GM23338 (cell line): Measurements from ENCODE around the gene PLXND1. TPM values are rescaled to one million over a fixed set of nuclear protein-coding genes. Genes with fewer than 3 reads are reported as not detected.

Experiments used
- ATAC-seq: fragments of 200-7000 bp; cut with Tn5 transposase; 3 replicates; pipeline ENCODE4 v1.9.1; 2020
- DNase-seq: peaks from one replicate; pipeline ENCODE4 v3.0.0-alpha.2; 2015; ENCODE audit warnings: low spot score
- H2AFZ ChIP-seq: fragments of 200-600 bp; sonication (generic); 2 replicates; pipeline ENCODE4 v1.8.0; 2016; ENCODE audit warnings: antibody characterized with exemption, mild to moderate bottlenecking, moderate library complexity
- H3F3A ChIP-seq: fragments of 200-600 bp; sonication (generic); replicated peaks from 2 replicates; pipeline ENCODE4 v1.8.0; 2017; ENCODE audit warnings: antibody characterized with exemption, mixed run types, low read depth
- H3K27ac ChIP-seq: fragments of 200-600 bp; sonication (generic); 2 replicates; pipeline ENCODE4 v1.6.1; 2016; ENCODE audit warnings: low read depth
- H3K27me3 ChIP-seq: fragments of 200-600 bp; sonication (generic); 2 replicates; pipeline ENCODE4 v1.8.0; 2016; ENCODE audit warnings: mild to moderate bottlenecking, mixed run types, moderate library complexity; ENCODE audit not compliant: insufficient read depth
- H3K36me3 ChIP-seq: fragments of 200-600 bp; sonication (generic); 2 replicates; pipeline ENCODE4 v1.8.0; 2016; ENCODE audit warnings: mild to moderate bottlenecking; ENCODE audit not compliant: insufficient read depth
- H3K4me1 ChIP-seq: fragments of 200-600 bp; sonication (generic); 2 replicates; pipeline ENCODE4 v1.8.0; 2016; ENCODE audit warnings: mild to moderate bottlenecking, moderate library complexity; ENCODE audit not compliant: insufficient read depth
- H3K4me2 ChIP-seq: fragments of 200-600 bp; sonication (generic); 2 replicates; pipeline ENCODE4 v1.7.1; 2017; ENCODE audit warnings: mixed run types
- H3K4me3 ChIP-seq: fragments of 200-600 bp; sonication (generic); 2 replicates; pipeline ENCODE4 v1.6.1; 2016; ENCODE audit warnings: mixed run types
- H3K79me2 ChIP-seq: fragments of 200-600 bp; sonication (generic); replicated peaks from 2 replicates; pipeline ENCODE4 v1.8.0; 2017; ENCODE audit warnings: mild to moderate bottlenecking; ENCODE audit not compliant: insufficient read depth
- H3K9me2 ChIP-seq: fragments of 200-600 bp; sonication (generic); 2 replicates; pipeline ENCODE4 v1.8.0; 2017; ENCODE audit not compliant: insufficient read depth
- H4K20me1 ChIP-seq: fragments of 200-600 bp; sonication (generic); replicated peaks from 2 replicates; pipeline ENCODE4 v1.8.0; 2017; ENCODE audit warnings: mild to moderate bottlenecking; ENCODE audit not compliant: insufficient read depth
- H3K27ac Mint-ChIP-seq: 2 replicates; pipeline ENCODE4 v1.8.0; 2020; ENCODE audit warnings: inconsistent platforms, mild to moderate bottlenecking, moderate library complexity, mixed read lengths
- H3K27me3 Mint-ChIP-seq: 3 replicates; pipeline ENCODE4 v1.8.0; 2022; ENCODE audit warnings: low read depth, mild to moderate bottlenecking, moderate library complexity, mixed read lengths, inconsistent platforms; ENCODE audit not compliant: insufficient read depth, poor library complexity
- H3K36me3 Mint-ChIP-seq: 3 replicates; pipeline ENCODE4 v1.8.0; 2021; ENCODE audit warnings: low read depth, mild to moderate bottlenecking, inconsistent platforms, moderate library complexity, mixed read lengths
- H3K4me1 Mint-ChIP-seq: 3 replicates; pipeline ENCODE4 v1.8.0; 2020; ENCODE audit warnings: mild to moderate bottlenecking, inconsistent platforms, mixed read lengths
- H3K4me3 Mint-ChIP-seq: 3 replicates; pipeline ENCODE4 v1.8.0; 2021; ENCODE audit warnings: moderate library complexity, mild to moderate bottlenecking, inconsistent platforms, mixed read lengths
- H3K9me3 Mint-ChIP-seq: 3 replicates; pipeline ENCODE4 v1.8.0; 2020; ENCODE audit warnings: moderate library complexity, mild to moderate bottlenecking, inconsistent platforms, mixed read lengths
- CREB1 ChIP-seq: fragments of 250-450 bp; sonication (Bioruptor Pico); IDR thresholded peaks from 2 replicates; pipeline ENCODE4 v1.5.0; 2020; ENCODE audit warnings: low read depth, mild to moderate bottlenecking, moderate library complexity
- CTCF ChIP-seq, 2 experiments: fragments of 200-600 bp in 1 of 2; sonication (generic) in 1 of 2; conservative IDR thresholded peaks; 2 replicates each; pipeline versions ENCODE4 v1.5.1 to v1.6.1; 2016 to 2017; ENCODE audit warnings: antibody characterized with exemption in 2 of 2, low read depth in 2 of 2, mild to moderate bottlenecking in 2 of 2, moderate library complexity in 1 of 2
- ETS1 ChIP-seq: IDR thresholded peaks from 2 replicates; pipeline ENCODE4 v1.6.1; 2016; ENCODE audit warnings: antibody characterized with exemption
- EZH2 ChIP-seq: fragments of 200-600 bp; sonication (generic); IDR thresholded peaks from one replicate; pipeline ENCODE4 v1.8.0; 2017; ENCODE audit warnings: antibody characterized with exemption, mild to moderate bottlenecking, low read depth; ENCODE audit not compliant: unreplicated experiment
- JUNB ChIP-seq: IDR thresholded peaks from one replicate; pipeline ENCODE4 v1.6.1; 2016; ENCODE audit warnings: antibody characterized with exemption; ENCODE audit not compliant: unreplicated experiment
- REST ChIP-seq: IDR thresholded peaks from one replicate; pipeline ENCODE4 v1.6.1; 2018; ENCODE audit warnings: antibody characterized with exemption; ENCODE audit not compliant: unreplicated experiment
- STAT1 ChIP-seq: IDR thresholded peaks from one replicate; pipeline ENCODE4 v1.6.1; 2016; ENCODE audit warnings: antibody characterized with exemption; ENCODE audit not compliant: unreplicated experiment
- ZNF114 ChIP-seq: fragments of 250-450 bp; sonication (Bioruptor Pico); IDR thresholded peaks from 2 replicates; pipeline ENCODE4 v1.5.0; 2020; ENCODE audit warnings: mild to moderate bottlenecking, moderate library complexity
- polyA plus RNA-seq: library from polyadenylated mRNA; unstranded; fragments of >200 nt; fragmentation: Nextera tagmentation; extraction: Ambion mirVana; gene quantifications from 2 replicates; pipeline ENCODE4 v1.2.1, GENCODE V29; 2016
- total RNA-seq: library from RNA; depleted of rRNA; stranded (reverse); fragments of >200 nt; shearing (Covaris generic); gene quantifications from 2 replicates; pipeline ENCODE4 v1.2.3, GENCODE V29; 2014

PLXND1 gene
- total and polyA plus RNA-seq, 2 experiments from 2014 or later = 13.3 to 60.4 TPM

GRCh38 chr3:129627350-129628168 lies 21.1 kb upstream of the PLXND1 start:
- Mint-ChIP-seq H3K36me3 (no peaks in the 10 kb centered on the region), H3K27ac (peak overlapping the region; percentile 76)

GRCh38 chr3:129626744-129627349 lies 20.4 kb upstream of the PLXND1 start:
- ATAC-seq = peak; percentile 85
- Mint-ChIP-seq H3K4me3 (peak overlapping the region; percentile 93), H3K36me3 (no peaks in the 10 kb centered on the region), H3K27me3 (peaks cover 18% of the 10 kb centered on the region), H3K4me1 (peaks cover 23% of the 10 kb centered on the region), H3K9me3 (no peaks in the 10 kb centered on the region), H3K27ac (peak overlapping the region; percentile 76)
- Histone ChIP-seq H3F3A (peaks cover 3% of the 10 kb centered on the region; the same call in 1 of the 2 replicates), H4K20me1 (no peaks in the 10 kb centered on the region), H3K79me2 (no peaks in the 10 kb centered on the region), H3K36me3 (no peaks in the 10 kb centered on the region), H3K27ac (peak overlapping the region; percentile 97), H3K9me2 (no peaks in the 10 kb centered on the region), H3K4me3 (peak overlapping the region; percentile 67), H3K4me2 (peak overlapping the region; percentile 87), H2AFZ (peak overlapping the region; percentile 93; the same call in 1 of the 2 replicates), H3K27me3 (no peaks in the 10 kb centered on the region), H3K4me1 (peaks cover 13% of the 10 kb centered on the region)
- DNase-seq = peak; percentile 95
- TF ChIP-seq CTCF (conservative IDR thresholded peaks at IDR 0.05; ENCODE audit: low read depth in 2 of 2) (0 out of 4 replicates have a peak, but pooled peaks of 1 of the 2 experiments have one; percentile 6), REST (no peak), ETS1 (peak; percentile 64; the same call in 1 of the 2 replicates), STAT1 (no peak), ZNF114 (CRISPR knock-in tag) (no peak), EZH2 (no peak), JUNB (no peak)

More at GRCh38 chr3:129627350-129628168, 21.1 kb upstream of the PLXND1 start:
- no peaks in the 10 kb centered on the region for H3K9me2 ChIP-seq
- TF ChIP-seq CREB1 (CRISPR knock-in tag) (no peak), CTCF (conservative IDR thresholded peaks at IDR 0.05; ENCODE audit: low read depth in 2 of 2) (peak; percentile 87 to 90)
- Mint-ChIP-seq H3K9me3 (no peaks in the 10 kb centered on the region), H3K27me3 (peaks cover 18% of the 10 kb centered on the region), H3K4me1 (peaks cover 19% of the 10 kb centered on the region), H3K4me3 (peak overlapping the region; percentile 93)
- H3K4me2 ChIP-seq = peak overlapping the region; percentile 87
- no peaks in the 10 kb centered on the region for H3K36me3 ChIP-seq
- peak overlapping the region; percentile 91 for H3K27ac ChIP-seq
- H4K20me1 ChIP-seq = no peaks in the 10 kb centered on the region
- peaks cover 13% of the 10 kb centered on the region for H3K4me1 ChIP-seq
- ATAC-seq (peak; percentile 64), DNase-seq (peak; percentile 95)
- peak overlapping the region; percentile 93; the same call in 1 of the 2 replicates for H2AFZ ChIP-seq
- no peaks in the 10 kb centered on the region for H3K27me3 ChIP-seq
- H3F3A ChIP-seq = peaks cover 3% of the 10 kb centered on the region; the same call in 1 of the 2 replicates
- H3K4me3 ChIP-seq = peak overlapping the region; percentile 67
- no peaks in the 10 kb centered on the region for H3K79me2 ChIP-seq
